DMS 273 (cell line): ENCODE data around the gene FREY1.

Source experiments
- DNase-seq: peaks from one replicate; lab custom pipeline; 2025; ENCODE audit not compliant: unreplicated experiment; lab: John Stamatoyannopoulos, UW

Gene FREY1

GRCh38 chr11:45895553-45896259, 11.4 kb downstream of the FREY1 start:
- peak; percentile 34 for DNase-seq

- peak; percentile 25 for DNase-seq
These were observed 12.4 kb downstream of the FREY1 start for GRCh38 chr11:45894555-45895247.

- DNase-seq = no peak
These were observed 14.2 kb downstream of the FREY1 start for GRCh38 chr11:45892856-45893255.

GRCh38 chr11:45890886-45891550, 16.1 kb downstream of the FREY1 start:
- peak; percentile 21 for DNase-seq

DNA sequence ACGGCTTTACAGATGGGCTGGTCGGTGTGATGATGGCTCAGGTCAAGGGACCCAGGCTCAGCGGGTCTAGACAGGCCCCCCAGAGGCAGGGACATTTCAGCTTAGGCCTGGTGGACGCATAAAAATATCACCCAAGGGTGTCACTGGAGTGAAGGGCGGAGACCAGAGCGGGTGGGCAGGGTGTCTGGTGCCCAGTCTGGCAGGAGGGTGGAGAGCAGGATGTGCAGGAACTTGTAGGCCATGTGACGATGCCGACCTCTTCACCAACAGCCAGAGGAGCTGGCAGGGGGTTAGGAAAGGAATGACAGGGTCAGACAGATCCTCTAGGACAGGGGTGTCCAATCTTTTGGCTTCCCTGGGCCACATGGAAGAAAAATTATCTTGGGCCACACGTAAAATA, 17.1 kb downstream of the FREY1 start:
- no peak for DNase-seq

DNA sequence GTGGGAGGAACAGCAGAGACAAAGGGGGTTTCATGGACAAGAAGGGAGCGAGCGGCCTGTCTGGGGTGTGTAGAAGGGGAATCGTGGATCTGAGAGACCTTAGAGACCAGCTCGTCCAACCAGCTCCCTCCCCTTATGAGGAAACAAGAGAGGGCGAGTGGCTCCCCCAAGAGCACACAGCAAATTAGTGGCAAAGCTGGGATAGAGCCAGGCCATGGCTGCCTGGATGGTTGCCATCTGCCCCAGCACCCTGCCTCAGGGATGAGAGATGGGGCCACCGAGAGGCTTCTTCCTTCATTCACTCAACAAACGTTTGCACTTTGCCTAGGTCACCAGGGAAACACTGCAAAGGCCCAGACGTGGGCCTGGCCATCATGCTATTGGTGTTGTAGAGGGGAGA, 17.5 kb downstream of the FREY1 start:
- no peak for DNase-seq

GRCh38 chr11:45887587-45887986, 19.5 kb downstream of the FREY1 start:
- DNase-seq = no peak

DNA sequence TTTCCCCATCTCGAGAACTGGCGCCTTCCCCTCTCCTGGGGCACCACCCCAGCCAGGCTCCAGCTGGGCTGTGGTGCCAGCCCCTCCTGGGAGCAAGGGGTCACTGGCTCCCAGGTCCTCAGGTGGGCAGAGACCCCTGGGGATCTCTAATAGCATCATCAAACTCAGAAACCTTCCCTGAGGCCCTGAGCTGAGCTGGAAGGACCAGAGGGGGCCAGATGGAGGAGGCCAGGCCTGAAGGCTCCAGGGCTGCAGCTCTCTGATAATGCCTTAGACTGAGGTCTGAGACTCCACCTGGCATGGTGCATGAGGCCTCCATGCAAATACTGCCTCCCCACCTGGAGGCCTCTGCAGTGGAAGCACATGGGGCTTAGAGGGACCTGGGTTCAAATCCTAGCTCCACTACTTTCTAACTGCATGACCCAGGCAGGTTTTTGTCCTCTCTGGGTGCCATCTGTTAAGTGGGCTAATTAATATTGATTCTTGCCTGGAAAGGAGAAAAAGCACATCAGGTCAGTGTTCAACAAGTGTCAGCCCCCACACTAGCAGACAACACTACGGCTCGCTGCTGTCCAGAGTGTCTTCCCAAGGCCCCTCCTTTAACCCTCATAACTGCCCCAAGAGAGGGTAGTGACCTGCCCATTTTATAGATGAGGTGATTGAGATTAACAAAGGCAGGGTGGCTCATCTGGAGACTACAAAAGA, 20.1 kb downstream of the FREY1 start:
- no peak for DNase-seq

- DNase-seq = no peak
These were observed 20.9 kb downstream of the FREY1 start for GRCh38 chr11:45885921-45886721.

GRCh38 chr11:45885274-45885920, 21.7 kb downstream of the FREY1 start, which contains the start of gene MAPK8IP1:
TSS of gene MAPK8IP1 (plus strand) at chr11:45885651. CDS start at chr11:45885821, 170 bp downstream.
- DNase-seq = peak; percentile 78

DNA sequence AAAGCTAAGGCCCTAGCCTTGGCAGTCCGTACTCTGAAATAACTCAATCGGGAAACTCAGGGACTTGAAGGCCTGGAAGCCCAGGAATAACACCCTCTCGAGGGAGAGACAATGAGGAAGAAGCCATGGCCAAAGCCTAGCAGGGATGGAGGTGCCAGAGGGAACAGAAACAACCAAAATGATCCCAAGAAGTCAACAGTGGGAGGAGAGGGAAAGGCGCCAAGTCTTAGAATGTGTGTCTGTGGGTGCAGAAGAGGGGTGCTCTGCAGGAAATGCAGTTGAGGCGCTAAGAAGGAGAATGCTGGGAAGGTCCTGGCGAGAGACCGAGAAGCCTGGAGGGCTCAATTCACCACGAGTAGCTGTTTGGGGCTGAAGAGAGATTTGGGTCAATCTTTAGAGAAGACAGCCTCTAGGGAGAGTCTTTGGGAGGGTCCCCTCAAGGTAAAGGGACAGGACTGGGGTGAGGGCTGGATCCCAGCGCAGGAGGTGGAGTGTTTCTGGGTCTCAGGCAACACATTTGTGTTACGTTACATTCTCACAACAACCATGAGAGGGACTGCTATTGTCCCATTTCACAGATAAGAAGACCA, 22.4 kb downstream of the FREY1 start:
- no peak for DNase-seq

GRCh38 chr11:45881708-45882368, 25.2 kb downstream of the FREY1 start:
- peak; percentile 42 for DNase-seq

- peak; percentile 81 for DNase-seq
These were observed 26.1 kb downstream of the FREY1 start for GRCh38 chr11:45880772-45881570.

GRCh38 chr11:45879803-45880686, 27.0 kb downstream of the FREY1 start:
- no peak for DNase-seq

- DNase-seq = no peak
These were observed 29.2 kb downstream of the FREY1 start for GRCh38 chr11:45877845-45878244.

DNA sequence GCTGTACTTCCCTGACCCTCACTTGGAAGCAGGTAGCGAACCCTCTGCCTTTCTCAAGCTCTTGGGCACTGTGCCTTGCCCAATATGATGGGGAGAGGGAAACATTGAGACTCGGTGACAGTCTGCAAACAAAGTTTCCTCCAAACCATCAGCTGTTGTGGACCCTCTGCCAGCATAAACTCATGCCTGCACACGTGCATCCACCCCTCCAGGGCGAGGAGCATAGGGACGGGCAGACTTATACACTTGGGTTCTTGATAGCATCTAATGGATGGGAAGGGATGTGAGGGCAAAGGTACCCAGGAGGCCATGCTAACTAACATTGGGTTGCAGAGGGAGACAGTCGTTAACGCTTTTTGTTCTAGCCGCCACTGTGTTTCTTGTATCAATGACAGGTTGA, 29.9 kb downstream of the FREY1 start:
- DNase-seq = no peak

DNA sequence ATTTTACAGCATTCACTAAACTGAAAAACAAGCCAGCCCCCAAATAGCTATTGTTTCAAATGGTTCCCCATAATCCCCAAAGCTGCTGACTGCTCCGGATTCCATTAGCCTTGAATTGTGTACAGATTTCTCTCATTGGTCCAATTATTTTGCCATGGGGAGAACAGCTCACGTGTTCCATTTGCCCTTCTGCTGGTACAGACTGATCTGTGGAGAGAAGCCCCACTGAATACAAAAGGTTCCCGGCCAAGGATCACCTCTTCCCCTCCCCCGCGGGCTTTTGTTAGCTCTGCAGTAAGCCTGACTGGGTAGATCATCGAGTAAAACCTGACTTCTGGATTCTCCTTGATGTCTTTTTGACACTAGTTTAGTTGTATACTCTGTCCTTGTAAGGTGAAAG, 30.7 kb downstream of the FREY1 start:
- DNase-seq = no peak
